Choroid plexus epithelial cell (primary cell): ENCODE results near the gene UBA52.

ENCODE experiments used
- DNase-seq: peaks from one replicate; pipeline ENCODE4 v3.0.0-alpha.2; 2010; ENCODE audit warnings: low read depth
- H3K4me3 ChIP-seq: 2 replicates; pipeline ENCODE4 v1.5.1; 2011; ENCODE audit warnings: low read depth, mild to moderate bottlenecking, control low read depth, low read length, moderate library complexity
- CTCF ChIP-seq: conservative IDR thresholded peaks from 2 replicates; pipeline ENCODE4 v1.5.1; 2011; ENCODE audit warnings: low read depth, mild to moderate bottlenecking, control low read depth, inconsistent platforms, low read length, moderate library complexity

The UBA52 gene

DNA sequence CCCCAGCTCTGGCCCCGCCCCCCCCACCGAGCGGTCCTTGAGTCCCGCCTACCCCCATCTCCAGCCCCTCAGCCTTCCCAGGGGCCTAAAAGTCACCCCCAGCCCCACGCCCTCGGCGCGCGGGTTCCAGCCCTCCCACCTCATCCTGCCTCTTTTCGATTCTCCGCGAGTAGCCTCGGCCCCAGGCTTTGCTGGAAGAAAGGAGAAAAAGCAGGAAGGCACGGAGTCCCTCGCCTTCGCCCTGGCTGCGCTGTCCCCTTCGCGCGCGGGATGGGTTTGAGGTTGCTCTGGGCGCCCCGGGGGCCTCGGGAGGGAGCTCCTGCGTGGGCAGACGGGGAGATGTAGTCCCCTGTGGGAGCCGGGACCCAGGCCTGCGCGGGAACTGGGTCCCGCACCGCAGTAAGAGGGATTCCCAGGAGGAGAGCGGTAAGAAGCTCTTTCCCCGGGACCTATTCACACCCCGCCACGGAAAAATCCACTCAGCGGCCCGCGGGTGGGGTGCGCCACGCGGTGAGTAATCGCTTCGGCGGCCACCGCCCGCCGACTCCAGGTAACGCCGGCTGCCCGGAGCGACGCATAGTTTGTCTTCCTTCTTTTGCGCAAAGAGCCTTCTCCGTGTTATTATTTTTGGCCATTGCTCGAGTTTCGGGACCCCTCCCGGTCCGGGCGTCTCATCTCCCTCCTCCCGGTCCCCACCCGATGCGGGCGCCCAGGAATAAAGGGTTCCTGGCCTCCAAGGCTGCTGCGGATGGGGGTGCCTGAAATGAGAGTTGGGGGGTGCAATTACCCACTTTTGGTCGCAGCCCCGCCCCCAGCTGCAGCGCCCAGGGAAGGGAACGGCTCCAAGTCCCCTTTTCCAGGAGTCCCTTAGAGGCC is 35.8 kb downstream of the UBA52 start:
- no peak overlapping the region for H3K4me3 ChIP-seq
- no peak for DNase-seq
- TF ChIP-seq CTCF, result no peak

DNA sequence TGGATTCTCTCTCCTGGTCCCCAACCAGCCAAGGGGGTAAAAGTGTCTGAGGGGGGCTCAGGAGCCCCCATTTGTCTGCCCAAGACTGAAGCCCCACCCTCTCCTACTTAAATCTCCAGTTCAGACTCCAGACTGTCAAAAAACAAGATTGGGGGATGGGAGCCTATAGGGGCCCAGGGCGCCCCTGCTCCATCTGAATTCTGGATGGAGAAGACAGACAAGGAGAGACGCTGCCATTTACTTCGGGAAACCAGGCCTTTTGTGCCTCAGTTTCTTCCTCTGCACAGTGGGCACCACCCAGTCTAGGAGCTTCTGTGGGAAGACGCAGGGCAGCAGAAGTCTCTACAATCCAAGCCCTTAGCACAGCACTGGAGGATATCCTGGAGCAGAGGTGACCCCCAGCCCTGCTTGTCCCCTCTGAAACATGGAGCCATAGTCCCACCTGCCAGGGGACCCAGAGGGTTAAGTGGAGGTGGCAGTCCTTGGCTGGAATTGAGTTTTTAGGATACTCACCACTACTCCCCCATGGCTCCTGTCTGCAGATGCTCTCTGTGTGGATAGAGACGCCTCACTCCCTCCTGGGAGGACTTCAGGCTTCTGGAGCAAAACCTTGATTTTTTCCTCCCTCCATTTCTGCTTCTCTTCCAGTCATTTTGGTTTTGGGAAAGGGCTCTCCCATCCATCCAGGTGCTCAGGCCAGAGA is 36.6 kb downstream of the UBA52 start:
- DNase-seq, result no peak
- no peak for TF ChIP-seq CTCF
- no peak overlapping the region for H3K4me3 ChIP-seq

GRCh38 chr19:18608805-18609716 is 37.4 kb downstream of the UBA52 start:
- no peak for DNase-seq
- no peak for TF ChIP-seq CTCF
- no peak overlapping the region for H3K4me3 ChIP-seq

GRCh38 chr19:18609717-18610051 is 38.0 kb downstream of the UBA52 start:
- DNase-seq, result no peak

GRCh38 chr19:18610245-18610555 is 38.5 kb downstream of the UBA52 start:
- no peak overlapping the region for H3K4me3 ChIP-seq
- no peak for DNase-seq
- no peak for TF ChIP-seq CTCF

More at GRCh38 chr19:18609717-18610051, 38.0 kb downstream of the UBA52 start:
- no peak for TF ChIP-seq CTCF
- H3K4me3 ChIP-seq, result no peak overlapping the region

DNA sequence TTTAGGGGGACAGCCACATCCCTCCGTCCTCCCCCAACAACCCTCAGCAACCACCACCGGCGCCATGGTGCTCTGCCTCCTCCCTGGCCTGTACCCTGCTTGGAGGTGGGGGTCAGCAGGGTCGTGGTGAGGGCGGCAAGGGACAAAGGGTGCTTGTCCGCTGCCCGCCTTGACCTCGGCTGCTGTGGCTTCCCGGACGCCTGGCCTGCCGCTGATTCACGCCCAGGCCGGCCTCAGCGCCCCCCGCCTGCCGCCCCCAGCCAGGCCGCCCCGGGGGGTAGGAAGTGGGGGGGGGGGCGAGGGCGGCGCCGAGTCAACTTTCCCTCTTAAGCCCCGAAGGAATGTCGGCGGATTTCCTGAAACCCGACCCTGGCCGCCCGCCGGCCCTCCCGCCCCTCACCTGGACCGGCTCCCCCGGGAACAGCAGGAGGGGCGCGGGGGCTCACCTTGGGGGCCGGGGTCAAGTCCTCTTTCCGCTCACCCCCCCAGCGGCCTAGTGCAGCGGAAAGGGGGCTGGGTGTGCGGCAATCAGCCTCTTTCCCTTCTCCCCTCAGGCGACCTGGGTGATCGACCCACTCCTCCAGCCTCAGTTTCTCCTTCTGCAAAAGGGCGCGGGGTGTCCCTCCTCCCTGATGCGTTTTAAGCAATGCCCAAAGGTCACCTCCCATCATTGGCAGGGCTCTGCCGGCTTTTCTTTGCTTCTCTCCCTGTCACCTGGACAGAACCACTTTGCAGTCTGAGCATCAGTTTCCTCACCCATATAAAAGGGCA is 39.1 kb downstream of the UBA52 start:
- TF ChIP-seq CTCF, result no peak
- no peak for DNase-seq
- H3K4me3 ChIP-seq, result no peak overlapping the region
